Effector memory CD4-positive, alpha-beta T cell (primary cell): ENCODE data around the gene USP53.
"Not testable (repeated sequence)": the region's sequence is repeated elsewhere in the genome, so short reads cannot be mapped to it uniquely, and the experiment has no call there.

Experiments used
- DNase-seq, 3 donors: peaks; one replicate each; pipeline ENCODE4 v3.0.0-alpha.2; 2020
- H3K27ac ChIP-seq: 2 replicates; pipeline ENCODE4 v1.7.0; 2013; ENCODE audit warnings: mild to moderate bottlenecking, low read length, moderate library complexity; ENCODE audit not compliant: insufficient read depth, poor library complexity, severe bottlenecking
- H3K27me3 ChIP-seq: replicated peaks from 2 replicates; pipeline ENCODE4 v1.7.0; 2013; ENCODE audit warnings: mild to moderate bottlenecking, low read length; ENCODE audit not compliant: insufficient read depth, control insufficient read depth, poor library complexity, severe bottlenecking
- H3K36me3 ChIP-seq: 2 replicates; pipeline ENCODE4 v1.7.0; 2013; ENCODE audit warnings: mild to moderate bottlenecking, low read length, moderate library complexity; ENCODE audit not compliant: control insufficient read depth, insufficient read depth
- H3K4me1 ChIP-seq: 2 replicates; pipeline ENCODE4 v1.7.0; 2013; ENCODE audit warnings: low read length, mild to moderate bottlenecking; ENCODE audit not compliant: control insufficient read depth, insufficient read depth, poor library complexity, severe bottlenecking
- H3K4me3 ChIP-seq: 2 replicates; pipeline ENCODE4 v1.7.0; 2013; ENCODE audit warnings: low read length, low read depth, mild to moderate bottlenecking; ENCODE audit not compliant: insufficient read depth, poor library complexity, severe bottlenecking
- H3K9me3 ChIP-seq: 2 replicates; pipeline ENCODE4 v1.7.0; 2013; ENCODE audit warnings: mild to moderate bottlenecking, low read length, moderate library complexity; ENCODE audit not compliant: control insufficient read depth

The USP53 gene

GRCh38 chr4:119328695-119329094 lies 116.2 kb downstream of the USP53 start:
- Histone ChIP-seq H3K27me3 (no peaks in the 10 kb centered on the region), H3K4me1 (no peaks in the 10 kb centered on the region), H3K9me3 (no peaks in the 10 kb centered on the region), H3K4me3 (no peak overlapping the region), H3K36me3 (no peaks in the 10 kb centered on the region), H3K27ac (no peak overlapping the region)
- DNase-seq, result no peak

DNA sequence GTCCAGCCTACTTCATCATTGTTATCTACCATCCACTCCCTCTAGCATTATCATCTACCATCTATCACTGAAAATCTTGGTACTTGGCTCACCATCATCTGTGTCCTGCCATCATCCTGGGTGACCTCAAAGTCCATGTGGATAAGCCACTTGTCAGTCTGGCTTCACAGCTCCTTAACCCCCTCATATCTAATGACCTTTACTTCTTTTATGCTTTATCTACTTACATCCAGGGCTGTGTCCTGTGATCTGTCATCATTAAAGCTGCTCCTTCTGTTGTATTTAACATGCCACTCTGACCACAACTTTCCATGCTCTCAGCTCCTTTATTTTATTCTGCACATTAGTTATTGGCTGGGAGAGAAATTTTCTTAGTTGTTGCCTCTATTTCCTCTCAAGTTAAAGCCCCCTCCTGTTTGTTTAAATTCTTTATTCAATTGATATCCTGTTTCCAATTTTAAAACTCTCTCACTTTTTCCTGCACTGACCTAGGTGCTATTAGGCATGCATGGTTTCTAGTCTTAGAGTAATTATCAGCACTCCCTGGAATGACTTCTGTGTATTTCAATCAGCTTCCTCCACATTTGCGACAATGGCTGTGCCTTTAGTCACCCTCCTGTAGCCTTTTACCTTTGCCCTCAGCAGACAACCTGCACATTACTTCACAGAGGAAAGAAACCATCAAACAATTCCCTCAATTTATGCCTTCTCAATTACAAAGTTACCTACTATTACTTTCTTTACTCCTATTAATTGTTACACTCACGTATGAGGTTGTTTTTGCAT lies 117.5 kb downstream of the USP53 start:
- H3K27ac ChIP-seq, result no peak overlapping the region
- no peaks in the 10 kb centered on the region for H3K9me3 ChIP-seq
- H3K4me1 ChIP-seq, result no peaks in the 10 kb centered on the region
- H3K27me3 ChIP-seq, result no peaks in the 10 kb centered on the region
- DNase-seq, result no peak
- H3K36me3 ChIP-seq, result no peaks in the 10 kb centered on the region
- no peak overlapping the region for H3K4me3 ChIP-seq

DNA sequence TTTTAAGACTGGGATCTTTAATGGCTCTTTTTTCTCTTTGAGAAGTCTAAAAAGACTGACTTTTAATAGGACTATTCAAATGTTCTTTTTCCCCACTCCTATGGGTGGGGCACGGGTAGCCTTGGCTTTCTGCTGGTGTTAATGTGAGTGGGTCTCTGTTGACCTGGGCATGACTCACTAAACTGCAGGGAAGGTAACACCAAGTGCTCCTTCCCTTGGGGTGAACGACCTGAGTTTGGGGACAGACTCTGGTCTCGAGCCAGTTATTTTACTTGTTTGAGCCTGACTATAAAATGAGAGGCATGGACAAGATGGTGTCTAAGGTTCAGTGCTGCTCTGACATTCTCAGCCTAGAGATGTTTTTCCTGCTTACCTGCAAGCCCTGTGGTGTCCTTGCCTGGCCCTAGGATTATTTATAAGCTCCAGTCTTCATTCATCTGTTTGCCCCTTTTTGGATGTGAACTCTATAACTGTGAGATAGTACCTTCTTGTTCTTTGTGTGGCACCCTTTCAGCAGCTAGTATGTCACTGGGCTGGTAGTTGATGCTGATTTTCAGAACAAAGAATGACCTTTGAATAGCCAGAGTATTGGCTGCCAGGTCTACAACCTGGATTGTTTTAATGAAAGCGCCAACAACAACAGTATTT lies 123.9 kb downstream of the USP53 start:
- H3K36me3 ChIP-seq, H3K4me3 ChIP-seq, H3K9me3 ChIP-seq, H3K27me3 ChIP-seq, H3K4me1 ChIP-seq, H3K27ac ChIP-seq, DNase-seq: not testable (repeated sequence)

DNA sequence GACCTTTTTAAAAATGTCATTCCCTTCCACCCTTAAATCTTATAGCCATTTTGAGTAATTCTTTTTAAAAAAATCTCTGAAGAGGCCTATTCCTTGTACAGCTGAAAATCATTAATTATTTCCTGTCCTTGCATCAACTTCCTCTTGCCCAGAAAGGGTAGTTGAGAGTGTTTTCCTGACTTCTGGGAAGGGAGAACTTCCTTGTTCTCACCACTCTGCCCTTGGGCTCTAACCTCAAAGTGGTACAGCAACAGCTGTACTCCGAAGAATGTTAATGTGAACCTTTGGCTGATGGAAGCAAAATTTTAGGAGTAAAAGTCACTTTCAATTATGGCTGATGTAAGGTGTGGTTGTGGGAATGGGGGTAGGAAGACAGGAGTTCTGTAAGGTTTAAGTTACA lies 124.5 kb downstream of the USP53 start:
- no peaks in the 10 kb centered on the region for H3K27me3 ChIP-seq
- H3K4me1 ChIP-seq, result no peaks in the 10 kb centered on the region
- H3K36me3 ChIP-seq, result no peaks in the 10 kb centered on the region
- DNase-seq, result no peak
- no peak overlapping the region for H3K4me3 ChIP-seq
- no peaks in the 10 kb centered on the region for H3K9me3 ChIP-seq
- H3K27ac ChIP-seq, result no peak overlapping the region

DNA sequence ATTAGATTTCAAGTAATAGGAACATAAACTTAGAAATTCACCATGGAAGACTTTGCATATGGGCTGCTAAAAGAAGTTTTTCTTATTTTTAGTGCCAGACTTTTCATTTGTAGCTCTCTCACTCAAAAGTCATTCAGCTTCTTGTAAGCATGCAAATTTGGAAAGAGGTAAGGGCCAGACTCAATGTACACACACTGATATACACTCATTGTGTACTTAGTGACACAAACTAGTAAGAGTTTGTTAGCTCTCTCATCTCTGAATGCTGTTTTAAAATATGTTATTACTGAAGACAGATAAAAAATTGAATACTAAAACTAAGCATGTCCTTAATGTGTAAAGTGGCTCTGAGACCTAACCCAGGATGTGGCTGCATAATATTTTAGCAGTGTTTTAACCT lies 127.4 kb downstream of the USP53 start:
- not testable (repeated sequence) for H3K4me3 ChIP-seq, H3K27me3 ChIP-seq, DNase-seq, H3K27ac ChIP-seq, H3K4me1 ChIP-seq, H3K36me3 ChIP-seq, H3K9me3 ChIP-seq

- not testable (repeated sequence) for H3K9me3 ChIP-seq, H3K27ac ChIP-seq, H3K36me3 ChIP-seq, H3K4me3 ChIP-seq, H3K27me3 ChIP-seq, DNase-seq, H3K4me1 ChIP-seq
Observed at GRCh38 chr4:119343293-119343692, 130.8 kb downstream of the USP53 start.
